Measurements from ENCODE around the gene HIP1.

DNA sequence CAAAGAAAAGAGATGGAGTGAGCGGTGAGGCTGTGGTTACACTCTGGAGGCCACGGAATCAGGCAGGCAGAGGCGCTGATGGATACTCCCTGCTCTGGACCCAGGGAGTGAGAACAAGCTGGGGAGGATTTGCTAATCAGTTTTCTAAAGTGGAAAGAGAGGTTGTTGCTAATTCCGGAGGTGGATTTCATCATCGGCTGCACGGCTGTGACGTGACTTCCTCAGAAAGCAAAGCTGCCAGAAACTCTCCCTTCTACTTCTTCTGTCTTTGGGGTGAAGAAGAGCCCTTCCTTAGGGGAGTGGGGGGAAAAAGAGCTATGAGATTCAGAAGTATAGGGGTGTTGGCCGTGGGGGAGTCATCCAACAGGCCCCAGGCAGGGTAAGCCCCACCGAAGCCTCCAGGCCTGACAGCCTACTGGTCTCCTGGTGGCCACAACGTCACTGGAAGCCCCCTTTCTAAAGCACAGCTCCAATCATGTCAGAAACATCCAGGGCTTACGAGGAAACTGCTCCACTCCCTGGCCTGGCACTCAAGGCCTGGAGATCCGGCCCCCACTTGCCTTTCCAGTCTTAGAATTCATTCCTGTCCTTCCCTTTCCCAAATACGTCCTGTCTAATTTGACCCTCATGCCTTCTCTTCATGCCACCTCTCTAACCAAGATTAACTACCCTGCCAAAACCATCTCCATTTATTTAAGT lies 114.5 kb downstream of the HIP1 start:
- TF ChIP-seq EZH2 (IDR thresholded peaks at IDR 0.05; ENCODE audit: low read depth) = no peak
- TF ChIP-seq CTCF (conservative IDR thresholded peaks at IDR 0.05) = no peak

Data from PC-9 (cell line).